T-helper 2 cell (primary cell): ENCODE results near the gene GALNTL6.
"Not testable (repeated sequence)": the region's sequence is repeated elsewhere in the genome, so short reads cannot be mapped to it uniquely, and the experiment has no call there.

ENCODE experiments used
- DNase-seq, 5 experiments: peaks; one replicate each; pipeline versions ENCODE4 v3.0.0 to v3.0.0-alpha.2; 2012 to 2022

The GALNTL6 gene

DNA sequence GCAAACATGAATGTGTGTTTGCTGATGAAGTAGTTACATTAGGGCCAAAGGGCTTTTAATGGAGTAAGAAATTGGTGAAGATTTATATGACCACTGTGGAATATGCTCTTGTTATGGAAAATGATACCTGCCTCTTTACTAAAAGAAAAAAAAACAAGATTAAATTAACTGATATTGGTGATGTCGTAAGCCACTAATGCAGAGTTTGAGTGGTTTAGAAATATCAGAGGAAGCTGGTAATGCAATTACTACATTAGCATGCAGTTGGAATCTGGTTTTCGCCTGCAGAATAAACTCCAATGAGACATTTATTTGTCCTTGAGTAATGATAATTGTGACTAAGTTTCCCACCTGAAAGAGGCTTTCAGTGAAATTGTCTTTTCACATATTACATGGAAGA is 597.9 kb downstream of the GALNTL6 start:
- no peak for DNase-seq

DNA sequence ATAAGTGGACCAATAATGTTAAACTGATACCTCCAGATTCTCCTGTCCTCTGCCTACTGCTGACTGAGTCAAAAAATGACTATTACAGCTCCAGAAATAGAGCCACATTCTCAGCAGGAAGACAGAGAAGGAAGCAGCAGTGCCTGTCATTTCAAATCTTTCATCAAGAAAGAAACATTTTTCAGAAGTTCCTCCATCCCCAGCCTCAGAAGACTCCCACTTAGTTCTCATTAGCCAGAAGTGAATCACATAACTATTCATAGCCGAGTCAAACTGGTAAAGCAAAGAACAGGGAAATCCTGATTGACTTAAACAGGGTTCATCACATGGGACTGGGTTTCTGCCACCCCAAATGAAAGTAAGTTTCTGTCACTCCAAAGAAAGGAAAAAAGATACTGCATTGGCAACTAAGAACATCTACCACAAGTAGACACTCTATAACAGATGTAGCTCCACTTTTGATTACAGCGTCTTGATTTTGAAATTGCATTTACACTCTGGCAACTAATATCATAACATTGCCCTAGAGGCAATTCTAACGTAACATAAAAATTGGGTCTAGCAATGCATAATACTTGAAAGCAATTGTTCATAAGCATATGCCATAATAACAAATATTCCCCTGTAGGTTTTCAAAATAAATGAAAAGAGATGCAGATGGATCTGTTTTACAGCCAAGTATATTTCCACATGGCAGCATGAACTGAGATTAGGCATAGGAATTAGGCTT is 599.8 kb downstream of the GALNTL6 start:
- no peak for DNase-seq

DNA sequence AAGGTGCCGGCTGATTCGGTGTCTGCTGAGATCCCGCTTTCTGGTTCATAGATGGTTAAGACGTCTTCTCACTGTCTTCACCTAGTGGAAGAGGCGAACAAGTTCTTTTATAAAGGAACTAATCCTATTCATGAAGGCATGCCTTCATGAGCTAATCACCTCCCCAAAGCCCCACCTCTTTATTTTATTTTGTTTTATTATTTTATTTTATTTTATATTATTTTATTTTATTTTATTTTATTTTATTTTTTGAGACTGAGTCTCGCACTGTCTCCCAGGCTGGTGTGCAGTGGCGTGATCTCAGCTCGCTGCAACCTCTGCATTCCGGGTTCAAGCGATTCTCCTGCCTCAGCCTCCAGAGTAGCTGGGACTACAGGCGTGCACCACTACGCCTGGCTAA is 615.8 kb downstream of the GALNTL6 start:
- not testable (repeated sequence) for DNase-seq

DNA sequence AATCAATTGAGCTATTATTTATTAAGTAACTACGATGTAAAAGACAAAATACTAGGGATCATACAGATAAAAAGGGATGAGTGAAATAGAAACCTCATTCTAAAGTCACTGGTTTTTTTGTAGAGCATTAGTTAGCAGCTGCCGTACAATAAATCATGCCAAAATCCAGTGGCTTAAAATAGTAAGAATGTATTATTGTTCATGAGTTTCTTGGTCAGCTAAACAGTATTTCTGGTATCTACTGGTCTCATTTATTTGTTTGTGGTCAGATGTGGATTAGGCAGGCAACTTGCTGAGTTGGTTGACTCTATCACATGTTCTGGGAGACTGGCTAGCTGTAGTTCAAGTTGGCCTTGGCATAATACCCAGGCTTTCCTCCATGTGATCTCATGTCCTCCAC is 667.3 kb downstream of the GALNTL6 start:
- DNase-seq, result no peak

DNA sequence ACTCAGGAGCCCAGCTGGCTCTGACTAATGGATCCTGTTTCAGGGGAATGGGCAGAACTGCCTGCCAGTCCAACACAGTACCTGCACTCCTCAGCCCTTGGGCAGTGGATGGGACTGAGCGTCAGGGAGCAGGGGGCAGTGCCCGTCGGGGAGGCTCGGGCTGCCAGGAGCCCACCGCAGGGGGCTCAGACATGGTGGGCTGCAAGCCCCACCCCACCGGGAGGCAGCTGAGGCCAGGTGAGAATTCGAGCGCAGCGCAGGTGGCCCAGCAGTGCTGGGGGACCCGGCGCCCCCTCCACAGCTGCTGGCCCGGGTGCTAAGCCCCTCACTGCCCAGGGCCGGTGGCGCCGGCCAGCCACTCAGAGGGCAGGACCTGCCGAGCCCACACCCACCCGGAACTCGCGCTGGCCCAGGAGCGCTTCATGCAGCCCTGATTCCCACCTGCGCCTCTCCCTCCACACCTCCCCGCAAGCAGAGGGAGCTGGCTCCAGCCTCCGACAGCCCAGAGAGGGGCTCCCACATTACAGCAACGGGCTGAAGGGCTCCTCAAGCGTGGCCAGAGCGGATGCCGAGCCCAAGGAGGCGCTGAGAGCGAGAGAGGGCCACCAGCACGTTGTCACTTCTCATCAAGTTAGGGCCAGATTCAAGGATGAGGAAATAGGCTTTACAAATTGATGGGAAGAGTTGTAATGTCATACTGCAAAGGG is 668.8 kb downstream of the GALNTL6 start:
- DNase-seq, result no peak

DNA sequence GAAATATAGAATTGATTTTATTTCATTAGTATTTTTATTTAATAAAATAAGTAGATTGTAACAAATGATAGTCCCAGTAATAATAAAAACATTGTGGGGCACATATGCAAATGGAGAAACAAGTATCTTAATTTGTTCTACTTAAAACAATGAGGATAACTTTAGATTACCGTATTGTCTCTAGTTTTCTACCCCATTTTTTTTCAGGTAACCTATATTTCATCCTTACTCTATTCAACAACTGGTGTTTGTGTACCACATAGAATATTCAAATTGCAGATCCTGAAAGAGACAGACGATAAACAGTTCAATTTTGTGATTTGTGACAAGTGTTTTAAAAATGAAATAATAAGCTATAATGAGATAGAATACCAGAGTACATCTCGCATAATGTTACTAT is 671.8 kb downstream of the GALNTL6 start:
- DNase-seq, result no peak

DNA sequence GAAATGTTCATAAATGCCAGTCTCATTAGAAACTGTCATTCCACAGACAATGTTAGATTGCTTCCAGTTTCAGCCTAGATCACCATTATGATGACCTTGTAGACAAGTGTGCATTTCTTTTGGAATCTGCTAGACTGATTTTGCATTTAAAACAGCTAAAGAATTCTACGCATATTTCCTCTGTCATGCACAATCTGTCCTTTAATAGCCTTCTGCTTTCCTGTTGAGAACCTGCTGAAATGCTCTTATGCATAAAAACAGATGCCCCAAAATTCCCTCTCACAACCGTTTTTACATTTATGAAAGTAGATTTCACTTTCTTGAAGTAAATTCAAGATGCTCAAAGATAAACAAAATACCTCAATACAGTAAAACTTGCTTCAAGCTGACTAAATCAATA is 673.3 kb downstream of the GALNTL6 start:
- no peak for DNase-seq

DNA sequence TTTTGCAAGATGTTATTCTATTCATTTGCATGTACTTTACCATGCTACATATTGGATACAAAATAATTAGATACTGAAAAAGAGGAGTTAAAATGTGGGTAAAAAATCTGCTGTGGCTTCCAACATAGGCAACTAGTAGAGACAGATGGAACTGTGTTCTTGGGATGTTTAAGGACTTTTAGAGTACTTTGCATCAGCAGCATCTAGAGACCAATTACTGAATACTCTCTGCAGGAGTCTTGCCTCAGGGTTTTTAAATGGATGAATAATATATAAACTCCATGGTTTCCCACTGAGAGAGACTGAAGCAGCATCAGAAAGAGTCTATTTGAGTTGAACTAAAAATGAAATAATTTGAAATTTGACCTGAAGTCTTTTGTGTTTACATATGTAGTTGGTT is 676.7 kb downstream of the GALNTL6 start:
- DNase-seq, result no peak

DNA sequence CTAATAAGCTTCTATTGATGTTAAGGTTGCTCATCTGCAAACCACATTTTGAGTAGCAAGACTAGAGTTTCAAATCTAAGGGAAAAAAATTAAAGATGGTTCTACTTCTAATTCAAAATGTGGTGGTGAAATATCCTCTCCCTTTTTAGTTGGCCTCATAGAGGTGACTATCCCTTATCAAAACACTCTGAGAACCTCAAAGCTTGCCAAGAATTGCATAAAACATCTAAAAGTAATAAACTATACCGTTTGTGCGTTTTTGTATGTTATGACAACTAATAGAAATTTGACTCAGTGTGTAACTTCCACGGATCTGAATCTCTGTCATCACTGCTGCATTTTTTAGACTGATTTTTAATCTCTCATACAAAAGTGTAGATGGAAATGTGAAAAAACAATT is 682.6 kb downstream of the GALNTL6 start:
- DNase-seq, result no peak

DNA sequence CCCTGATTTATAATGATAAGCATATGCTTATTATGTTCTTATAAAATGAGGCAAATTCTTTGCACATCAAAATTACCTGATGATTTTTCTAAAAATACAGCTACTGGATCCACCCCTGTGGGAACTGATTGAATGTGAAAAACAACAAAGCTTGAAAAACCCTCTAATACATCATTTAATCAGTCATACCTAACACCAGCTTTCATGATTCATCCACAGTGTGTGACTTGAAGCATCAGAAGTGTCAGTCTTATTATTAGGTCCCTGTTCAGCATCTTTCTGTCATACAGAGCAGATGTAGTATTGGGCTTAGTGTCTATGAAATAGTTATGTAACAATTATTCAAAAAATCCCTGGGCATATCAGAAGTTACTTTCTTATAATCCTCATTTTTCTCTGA is 684.1 kb downstream of the GALNTL6 start:
- DNase-seq, result no peak

DNA sequence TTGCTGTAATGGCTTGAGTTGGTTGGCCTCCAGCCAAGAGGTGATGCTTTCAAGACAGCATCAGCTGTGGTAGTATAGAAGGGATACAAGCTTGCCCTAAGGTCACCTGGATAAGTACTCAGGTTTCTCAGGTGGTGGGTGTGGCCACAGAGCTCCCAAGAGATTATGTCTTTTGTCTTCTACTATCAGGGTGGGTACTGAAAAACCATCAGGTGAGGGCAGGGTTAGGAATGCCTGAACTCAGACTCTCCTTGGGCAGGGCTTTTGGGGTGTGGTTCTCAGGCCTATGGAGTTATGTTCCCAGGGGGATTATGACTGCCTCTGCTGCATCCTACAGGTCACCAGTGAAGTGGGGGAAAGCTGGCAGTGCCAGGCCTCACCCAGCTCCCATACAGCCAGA is 700.8 kb downstream of the GALNTL6 start:
- DNase-seq, result no peak

DNA sequence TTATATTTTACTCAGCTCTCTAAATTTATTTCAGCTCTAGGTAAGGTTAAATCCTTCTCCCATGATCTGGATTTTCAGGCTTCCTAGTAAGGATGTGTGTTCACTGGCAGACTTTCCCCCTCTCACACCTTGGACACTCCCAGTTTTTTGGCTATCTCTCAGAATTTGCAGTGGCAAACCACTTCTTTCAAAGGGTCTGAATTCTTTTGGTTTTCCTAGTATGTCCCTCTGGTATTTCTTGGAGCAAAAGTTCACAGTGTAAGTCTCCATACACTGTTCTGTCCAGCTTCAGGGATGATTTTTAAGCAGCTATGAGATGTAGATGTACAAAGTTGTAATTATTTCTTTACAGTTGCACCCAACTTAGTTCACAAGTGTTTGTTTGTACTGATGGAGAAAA is 701.6 kb downstream of the GALNTL6 start:
- DNase-seq, result no peak

DNA sequence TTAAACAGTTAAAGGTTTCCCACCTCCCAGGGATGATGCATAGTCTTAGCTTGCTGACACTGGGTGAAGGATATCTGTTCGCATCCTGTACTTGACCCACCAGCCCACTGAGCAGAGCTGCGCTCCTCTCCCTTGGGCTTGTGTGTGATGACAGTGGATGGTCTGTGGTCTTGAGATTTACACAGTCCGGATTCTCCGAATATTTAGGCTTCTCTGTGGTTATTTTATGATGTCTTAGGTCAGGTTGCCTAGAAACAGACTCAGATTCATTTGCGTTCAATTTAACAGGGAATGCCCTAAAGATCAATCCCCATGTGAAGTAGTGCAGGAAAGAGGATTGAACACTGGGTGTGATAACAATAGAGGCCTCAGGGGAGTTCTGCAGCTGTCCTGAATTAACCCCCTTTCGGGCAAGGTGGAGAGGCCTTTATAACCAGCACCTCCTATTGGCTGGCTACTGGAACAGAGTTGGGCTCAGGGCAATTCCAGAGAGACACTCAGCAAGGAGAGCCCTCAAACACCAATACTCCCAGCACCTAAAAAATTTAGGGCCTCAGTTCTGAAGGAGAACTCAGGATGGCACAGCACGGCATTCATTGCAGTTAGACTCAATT is 702.2 kb downstream of the GALNTL6 start:
- DNase-seq, result no peak

DNA sequence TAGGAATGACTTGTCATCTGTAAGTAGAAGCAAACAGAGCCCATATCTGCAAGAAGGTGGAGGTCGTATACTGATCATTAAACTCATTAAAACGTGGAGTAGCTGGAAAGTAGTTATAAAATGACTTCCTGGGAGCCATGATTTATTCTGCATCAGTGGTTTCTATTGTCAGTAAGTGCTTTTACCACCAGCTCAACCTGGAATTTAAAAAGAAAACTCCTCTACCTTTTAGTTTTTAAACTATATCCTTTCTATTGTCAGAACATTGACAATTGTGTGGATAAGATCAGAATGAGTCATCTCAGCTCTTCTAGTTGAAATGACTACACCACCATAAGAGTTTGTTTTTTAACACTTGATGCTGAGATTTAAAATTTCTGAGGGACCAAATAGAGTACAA is 704.2 kb downstream of the GALNTL6 start:
- DNase-seq, result peak in 1 of 5 experiments; percentile 27

DNA sequence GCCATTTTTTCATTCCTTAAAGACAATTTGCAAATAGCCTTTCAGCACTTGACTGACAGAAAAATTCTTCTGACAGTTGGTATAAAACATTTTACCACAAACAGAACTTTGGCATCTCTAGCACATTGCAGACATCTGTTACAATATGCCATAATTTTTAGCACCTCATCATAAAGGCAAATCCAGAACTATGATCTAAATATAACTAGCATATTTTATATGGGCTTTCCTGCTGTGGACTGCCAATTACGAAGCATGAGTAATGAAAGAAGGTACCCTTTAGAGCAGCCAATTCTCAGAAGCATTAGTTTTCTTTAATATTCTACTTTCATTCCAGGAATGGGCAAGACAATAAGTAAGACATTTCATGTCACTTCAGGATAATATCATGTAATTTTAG is 708.0 kb downstream of the GALNTL6 start:
- no peak for DNase-seq

DNA sequence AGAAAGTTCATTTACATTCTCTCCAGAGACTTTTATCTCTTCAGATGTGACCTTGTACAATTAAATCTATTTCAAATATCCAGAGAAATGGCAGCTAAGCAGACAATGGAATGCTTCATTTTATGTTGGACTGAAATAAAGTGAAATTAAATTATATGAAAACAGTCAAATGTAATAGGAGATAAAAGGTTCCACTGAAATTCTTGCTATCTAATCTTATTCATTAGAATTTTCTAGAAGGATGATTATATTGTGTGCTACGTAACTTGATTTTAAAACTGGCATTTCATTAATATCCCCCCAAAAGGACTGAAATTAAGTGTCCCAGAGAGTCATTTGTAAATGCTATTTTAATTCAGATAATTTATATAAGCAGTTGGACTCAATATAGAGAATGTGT is 708.5 kb downstream of the GALNTL6 start:
- no peak for DNase-seq

DNA sequence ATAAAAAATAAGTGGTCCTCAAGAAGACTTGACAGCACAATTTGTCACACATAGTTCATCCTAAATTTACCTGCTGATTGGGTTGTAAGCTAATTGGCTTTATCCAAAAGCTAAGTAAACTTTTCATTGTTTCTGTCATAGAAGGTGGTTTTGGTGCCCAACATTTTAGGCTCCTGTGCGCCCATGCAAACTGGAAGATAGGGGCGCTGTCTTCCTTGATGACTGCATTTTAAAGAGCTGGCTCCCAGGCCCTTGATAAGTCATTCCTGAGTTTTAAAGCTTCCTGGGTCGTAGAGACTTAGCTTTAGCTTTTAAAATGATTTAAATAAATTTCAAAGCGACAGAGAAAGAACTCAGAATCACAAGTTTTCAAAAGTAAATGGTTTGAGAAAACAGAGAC is 730.0 kb downstream of the GALNTL6 start:
- DNase-seq, result no peak

DNA sequence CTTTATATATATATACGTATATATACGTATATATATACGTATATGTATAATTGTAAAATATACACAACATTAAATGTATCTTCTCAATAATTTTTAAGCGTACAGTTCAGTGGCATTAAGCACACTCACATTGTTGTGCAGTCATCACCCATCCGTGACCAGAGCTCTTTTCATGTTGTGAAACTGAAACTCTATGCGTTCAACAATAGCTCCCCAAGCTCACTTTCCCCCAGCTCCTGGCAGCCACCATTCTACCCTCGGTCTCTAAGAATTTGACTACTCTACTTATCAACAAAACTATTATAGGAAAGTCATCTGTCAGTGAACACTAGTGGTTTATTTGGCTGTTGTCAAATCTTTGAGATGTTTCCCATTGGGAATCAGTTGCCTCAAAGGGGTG is 733.6 kb downstream of the GALNTL6 start:
- no peak for DNase-seq

DNA sequence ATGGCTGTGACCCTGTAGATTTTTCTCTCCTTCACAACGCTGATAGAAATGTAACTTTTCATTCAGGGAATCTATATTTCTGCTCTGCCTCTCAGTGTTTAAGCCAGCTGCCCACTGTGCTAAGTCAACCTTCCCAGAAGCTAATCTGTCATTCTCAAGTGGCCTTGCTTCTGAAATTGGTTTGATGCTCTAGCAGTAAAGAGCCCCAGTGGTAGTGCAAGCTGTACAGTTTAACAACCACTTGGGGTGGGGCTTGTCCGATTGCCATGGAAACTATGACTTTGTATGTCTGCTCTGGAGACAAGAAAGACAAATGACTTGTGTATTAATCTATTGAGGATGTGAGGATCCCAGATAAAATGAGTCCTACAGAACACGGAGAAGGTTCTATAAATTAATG is 734.5 kb downstream of the GALNTL6 start:
- DNase-seq, result no peak

DNA sequence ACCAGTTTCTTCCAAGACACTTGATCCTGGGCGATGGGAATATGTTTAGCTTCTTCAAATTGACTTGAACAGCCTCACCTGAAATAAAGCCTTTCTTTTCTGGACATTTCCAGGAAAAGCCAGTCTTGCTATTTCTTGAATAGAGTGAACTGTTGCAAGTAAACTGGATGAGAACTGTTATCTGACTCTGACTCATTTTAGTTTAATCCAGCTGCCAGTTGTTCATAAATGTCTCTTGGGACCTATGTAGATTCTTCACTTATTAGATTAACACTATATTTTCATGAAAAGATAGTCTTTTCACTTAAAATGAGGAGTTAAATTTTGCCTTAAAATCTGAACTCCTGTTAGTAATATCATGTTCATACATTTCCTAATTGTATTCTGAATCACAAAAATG is 740.0 kb downstream of the GALNTL6 start:
- no peak for DNase-seq

DNA sequence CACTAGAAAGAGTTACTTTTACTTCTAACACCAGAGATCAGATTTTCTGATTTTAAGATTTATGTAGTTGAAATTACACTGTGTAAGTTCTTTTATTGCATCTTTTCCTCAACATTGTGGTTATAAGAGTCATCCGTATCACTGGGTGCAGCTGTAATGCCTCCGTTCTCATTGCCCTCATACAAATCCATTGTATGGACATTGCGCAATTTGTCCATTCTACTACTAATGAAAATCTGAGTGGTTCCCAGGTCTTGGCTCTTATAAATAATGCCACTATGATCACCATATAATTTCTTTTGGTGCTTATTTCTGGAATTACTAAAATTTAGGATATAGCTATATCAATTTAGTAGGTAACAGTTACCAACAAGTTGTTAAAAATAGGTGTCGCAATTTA is 741.4 kb downstream of the GALNTL6 start:
- DNase-seq, result no peak

DNA sequence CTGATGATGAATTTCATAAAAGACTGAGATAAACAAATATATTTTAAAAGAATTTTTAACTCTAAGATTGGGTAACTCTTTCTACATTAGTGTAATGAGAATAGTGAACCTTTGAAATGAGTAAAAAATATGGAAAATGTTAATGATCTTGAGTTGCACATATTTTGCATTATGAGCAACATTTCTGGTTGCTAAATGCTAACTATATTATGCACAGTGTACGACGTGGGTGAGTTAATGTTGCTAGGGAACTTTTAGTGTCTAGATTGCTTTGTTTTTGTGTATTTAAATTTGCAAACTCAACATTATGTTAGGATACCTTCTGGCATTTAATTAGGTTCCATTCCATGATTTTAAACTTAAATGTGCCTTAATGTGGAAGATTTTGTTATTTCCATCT is 742.5 kb downstream of the GALNTL6 start:
- DNase-seq, result no peak

DNA sequence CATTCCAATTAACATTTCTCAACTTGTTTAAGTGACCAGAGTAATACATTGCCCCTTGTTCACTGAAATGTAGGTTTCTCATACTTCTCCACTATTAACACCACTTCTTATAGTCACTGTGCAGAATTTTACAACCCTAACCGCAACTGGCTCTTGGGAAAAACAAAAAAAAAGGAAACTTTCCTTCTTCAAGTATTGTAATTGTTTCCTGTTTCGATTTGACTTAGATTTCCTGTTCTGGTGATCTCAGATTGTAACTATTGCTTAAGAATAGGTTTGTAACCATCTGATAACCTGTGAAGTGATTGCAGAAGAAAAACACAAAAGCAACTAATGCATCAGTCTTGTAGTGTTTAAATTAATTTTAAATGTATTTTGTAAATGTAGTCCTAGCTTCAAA is 760.7 kb downstream of the GALNTL6 start:
- DNase-seq, result peak in 1 of 5 experiments; percentile 44

DNA sequence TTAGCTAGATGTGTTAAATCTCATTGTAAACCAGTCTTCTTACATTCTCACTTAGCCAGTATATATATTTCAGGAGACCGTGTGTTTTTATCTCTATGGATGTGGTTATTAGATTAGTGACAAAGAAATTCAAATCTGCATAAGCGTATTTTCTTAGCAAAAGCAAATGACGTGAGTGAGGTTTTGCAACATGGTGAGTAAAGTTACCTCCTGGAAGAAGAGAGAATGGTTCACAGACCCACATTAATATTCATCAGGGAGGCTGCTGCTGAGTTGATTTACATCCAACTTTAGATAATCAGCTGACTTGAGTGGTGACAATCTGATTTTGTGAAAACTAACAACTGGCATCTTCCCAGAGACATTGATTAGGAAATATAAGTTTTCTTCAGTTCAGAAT is 765.5 kb downstream of the GALNTL6 start:
- DNase-seq, result no peak
